NCI-H1436 treated with DMSO at 0.1 percent for 48 hours (cell line): ENCODE measurements around the gene TMEM235.

Experiments used
- DNase-seq: peaks from one replicate; lab custom pipeline; 2025; lab: John Stamatoyannopoulos, UW

Gene TMEM235

DNA sequence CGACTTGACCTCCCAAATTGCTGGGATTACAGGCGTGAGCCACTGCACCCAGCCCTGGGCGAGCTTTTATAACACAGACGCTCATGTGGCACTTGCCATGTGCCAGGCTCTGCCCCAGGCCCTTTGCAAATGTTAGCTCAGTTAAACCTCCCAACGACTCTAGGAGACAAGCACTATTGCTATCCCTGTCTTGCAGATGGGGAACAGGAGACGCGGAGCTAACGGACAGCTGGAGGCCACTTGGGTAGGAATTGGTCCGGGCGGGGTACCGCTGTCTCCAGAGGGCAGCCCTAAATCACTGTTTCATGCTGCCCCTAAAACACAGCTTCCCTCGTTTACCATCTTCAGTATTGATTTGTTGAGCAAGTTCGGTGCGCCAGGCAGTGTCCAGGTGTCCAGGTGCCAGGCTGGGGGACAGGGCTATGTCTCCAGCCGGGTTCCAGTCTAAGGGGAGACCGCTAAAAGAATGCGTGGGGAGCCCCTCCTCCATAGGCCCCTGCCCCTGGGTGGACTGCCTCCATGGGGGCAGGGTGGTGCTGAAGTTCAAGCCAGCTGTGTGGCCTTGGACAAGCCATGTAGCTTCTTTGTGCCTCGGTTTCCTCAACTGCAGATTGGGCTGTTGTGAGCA is 23.7 kb downstream of the TMEM235 start:
- no peak for DNase-seq

GRCh38 chr17:78255953-78256706 is 24.7 kb downstream of the TMEM235 start:
- DNase-seq: no peak

- no peak for DNase-seq
Observed at GRCh38 chr17:78256707-78257591, 25.5 kb downstream of the TMEM235 start.

GRCh38 chr17:78257810-78258322 is 26.4 kb downstream of the TMEM235 start:
- no peak for DNase-seq

GRCh38 chr17:78258323-78259191 is 27.1 kb downstream of the TMEM235 start:
- DNase-seq: no peak

DNA sequence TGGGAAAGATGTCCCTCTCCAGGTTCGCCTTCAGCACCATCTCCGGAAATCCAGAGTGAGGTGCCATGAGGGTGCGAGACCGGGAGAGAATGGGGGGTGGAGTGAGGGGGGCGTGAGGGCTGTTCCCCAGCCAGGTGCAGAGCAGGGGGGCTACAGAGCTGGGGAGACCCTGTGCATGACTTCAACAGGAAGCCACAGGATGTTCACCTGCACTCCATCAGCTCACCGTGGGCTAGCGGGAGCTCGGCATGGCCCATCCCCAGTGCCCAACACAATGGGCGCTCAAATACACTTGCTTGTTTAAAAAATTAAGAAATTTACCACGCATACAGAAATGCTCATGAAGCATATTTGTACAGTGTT is 27.7 kb downstream of the TMEM235 start:
- DNase-seq: no peak

GRCh38 chr17:78263063-78263735 is 31.8 kb downstream of the TMEM235 start:
- no peak for DNase-seq

DNA sequence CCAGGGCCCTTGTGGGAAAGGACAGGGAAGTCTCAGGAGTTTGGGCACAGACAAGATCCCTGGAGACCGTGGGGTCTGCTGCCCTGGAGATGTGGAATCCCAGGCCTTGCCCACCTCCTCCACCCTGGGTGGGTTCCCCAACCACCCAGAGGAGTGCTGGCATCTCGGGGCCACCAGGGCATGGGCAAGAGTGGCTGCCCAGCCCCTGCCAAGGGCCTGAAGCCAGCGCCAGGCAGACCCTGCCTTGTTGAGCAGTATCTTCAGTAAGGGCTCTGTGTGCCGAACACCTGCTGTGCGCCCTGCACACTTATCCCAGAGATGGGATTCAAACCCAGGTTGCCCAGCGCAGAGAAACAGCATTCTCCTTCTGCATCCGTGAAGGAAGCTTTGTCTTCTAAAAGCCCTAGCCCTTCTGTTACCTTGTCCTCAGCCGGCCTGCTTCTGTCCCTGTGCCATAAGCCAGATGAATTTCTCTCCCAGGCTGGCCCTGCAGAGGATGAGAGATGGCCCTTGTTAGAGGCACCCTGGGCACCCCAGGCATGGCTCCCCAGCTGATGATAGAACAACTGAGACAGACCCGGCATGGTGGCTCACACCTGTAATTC is 32.4 kb downstream of the TMEM235 start:
- no peak for DNase-seq

GRCh38 chr17:78264590-78264989 is 33.2 kb downstream of the TMEM235 start:
- no peak for DNase-seq

- no peak for DNase-seq
Observed at GRCh38 chr17:78265121-78265520, 33.7 kb downstream of the TMEM235 start.

DNA sequence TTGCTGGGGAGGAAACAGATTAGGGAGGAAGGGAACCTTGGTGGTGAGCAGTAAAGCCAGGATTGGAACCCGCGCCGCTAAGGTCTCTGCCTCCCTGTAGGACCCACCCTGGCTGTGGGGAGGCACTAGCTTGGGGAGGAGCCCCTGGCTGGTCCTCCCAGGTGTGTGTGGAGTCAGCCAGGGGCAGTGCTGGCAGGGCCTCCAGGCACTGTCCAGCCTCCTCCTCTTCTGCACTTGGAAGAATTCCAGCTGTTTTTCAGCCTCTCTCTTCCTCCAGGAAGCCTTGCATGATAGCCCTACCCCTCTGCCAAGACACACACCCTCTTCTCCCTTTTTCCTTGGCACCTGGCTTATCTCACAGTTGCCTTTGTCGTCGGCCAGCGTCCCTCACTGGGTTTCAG is 34.8 kb downstream of the TMEM235 start:
- no peak for DNase-seq

- no peak for DNase-seq
Observed at GRCh38 chr17:78266771-78267170, 35.3 kb downstream of the TMEM235 start.

DNA sequence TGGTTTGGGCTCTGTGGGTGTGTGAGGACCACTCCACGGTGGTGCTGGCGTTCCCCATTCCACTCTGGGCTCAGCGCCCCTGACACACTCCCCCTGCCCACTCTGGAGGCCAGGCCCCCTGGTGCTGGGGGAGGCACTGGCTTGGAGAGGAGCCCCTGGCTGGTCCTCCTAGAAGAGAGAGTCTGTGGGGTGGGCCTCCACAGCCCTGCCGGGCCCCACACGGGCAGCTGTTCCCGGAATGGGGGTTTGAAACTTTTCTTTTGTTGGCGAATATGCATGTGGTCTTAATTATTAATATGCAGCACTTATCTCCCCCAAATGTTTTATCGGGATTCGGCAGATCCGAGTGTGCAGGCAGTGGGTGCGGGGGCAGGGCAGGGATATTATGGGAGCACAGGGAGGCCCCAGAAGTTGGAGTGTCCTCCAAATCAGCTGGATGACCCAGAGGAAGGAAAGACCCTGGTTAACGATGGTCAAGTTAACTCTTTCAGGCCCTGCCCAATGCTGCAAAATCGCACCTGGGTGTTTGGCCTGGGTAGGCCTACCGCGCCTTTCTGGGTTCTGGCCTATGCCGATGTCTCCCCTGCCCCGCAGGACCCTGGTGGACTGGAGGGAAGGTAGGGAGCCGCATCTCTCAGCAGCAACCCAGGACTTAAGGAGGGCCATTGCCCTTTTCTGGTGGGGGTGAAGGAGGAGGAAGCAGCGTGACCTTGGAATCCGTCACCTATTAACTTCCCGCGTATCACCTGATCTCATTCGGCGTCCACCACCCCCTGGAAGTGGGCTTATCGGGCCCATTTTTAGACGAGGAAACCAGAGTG is 36.0 kb downstream of the TMEM235 start:
- no peak for DNase-seq

DNA sequence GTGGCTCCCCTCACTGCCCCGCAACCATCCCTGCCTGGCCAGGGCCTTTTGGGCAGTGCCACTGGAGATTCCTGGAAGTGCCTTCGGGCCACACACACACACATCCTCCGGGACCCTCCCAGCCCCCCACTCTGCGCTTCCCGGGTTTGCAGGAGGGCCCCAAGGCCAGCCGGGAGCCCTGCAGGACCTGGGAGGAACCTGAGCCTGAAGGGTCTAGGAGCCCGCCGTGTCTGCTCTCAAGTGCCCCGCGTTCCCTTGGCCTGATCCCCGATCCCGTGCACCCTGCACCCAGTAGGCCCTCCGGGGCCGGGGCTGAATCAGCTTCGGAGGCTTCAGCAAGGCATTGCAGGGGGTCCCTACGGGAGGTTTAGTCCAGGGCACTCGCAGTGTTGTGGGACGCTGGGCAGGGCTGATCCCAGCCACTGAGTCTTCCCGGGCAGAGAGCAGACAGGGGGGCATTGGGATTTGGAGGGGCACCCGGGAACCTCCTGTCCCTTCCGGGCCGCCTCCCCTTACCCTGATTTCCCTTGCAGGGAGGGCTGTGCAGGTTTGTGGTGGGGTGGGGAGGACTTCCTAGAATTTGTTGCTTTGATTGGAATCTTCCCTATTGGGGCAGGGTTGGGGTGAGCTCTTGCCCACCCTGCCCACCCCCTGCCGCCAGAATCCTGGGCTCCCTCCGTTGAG is 36.9 kb downstream of the TMEM235 start:
- no peak for DNase-seq

DNA sequence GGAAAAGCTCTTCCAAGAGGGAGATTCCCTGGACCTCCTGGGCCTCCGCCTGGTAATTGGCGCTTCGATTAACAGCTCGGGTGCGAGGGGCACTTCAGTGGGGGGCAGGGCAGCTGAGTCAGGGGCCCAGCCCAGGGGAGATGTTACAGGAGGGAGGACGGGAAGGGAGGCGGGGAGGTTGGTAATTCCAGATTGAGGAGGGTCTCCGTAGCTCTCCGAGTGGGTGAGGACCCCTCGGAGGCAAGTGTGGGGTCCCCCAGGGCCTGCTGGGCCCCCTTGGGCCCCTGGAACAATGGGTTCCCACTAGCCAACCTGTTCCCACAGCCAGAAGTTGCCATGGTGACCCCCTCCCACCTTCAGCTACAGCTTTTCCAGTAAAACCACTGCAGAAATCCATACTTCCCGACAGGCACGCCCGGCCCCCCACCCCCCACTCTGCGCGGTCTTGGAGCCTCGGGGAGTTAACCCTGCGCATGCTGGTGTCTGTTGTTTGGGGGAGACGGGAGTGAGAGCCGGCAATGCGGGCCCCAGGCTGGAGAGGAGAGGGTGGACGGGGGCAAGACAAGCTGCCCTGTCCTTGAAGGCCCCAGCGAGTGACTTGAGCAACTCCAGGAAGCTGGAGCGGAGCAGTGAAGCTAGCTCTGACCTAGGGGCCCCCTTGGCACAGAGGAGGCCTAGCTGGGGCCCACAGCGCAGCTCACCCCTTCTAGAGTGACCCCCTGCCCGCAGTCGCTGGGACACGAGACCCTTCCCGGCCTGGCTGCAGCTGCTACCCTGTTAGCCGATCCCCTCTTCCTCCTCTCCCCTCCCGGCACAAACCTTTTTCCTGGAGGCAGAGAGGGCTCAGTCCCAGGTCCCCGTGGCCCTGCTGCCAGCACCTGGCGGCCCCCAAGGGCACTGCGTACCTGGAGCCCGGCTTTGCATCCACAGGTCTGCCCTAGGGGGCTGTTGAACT is 37.8 kb downstream of the TMEM235 start:
- no peak for DNase-seq

- no peak for DNase-seq
Observed at GRCh38 chr17:78269955-78270381, 38.5 kb downstream of the TMEM235 start.

DNA sequence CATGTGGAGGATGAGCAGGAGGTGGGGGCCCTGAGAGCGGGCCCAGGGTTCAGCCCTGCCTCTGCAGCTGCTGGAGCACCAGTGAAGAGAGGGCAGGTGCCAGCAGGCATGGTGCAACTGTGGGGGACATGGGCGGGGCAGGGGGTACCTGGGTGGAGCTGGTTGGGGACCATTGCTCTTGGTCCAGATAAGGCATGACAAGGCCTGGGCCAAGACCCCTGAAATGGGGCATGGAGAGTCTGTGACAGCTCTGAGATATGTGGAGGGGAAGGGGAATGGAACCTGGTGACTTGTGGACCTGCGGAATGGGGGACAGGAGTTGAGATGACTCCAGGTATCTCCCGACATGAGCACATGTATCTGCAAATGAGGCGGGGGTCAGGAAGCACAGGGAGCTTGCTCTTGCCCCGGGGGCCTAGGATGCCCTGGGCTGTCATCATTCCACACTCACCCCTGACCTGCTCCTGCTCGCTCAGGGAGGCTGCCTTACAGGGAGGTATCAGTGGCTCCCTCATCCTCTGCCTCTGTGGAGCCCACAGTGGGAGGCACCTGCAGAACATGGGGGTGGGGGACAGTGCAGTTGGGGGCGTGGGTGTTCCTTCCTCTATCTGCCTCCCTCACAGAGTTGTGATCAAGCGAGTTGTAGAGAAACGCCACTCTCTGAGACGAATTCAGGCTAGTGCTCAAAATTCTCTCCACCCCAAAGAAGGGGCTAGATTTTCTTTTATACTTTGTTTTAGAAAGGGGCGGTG is 40.2 kb downstream of the TMEM235 start:
- no peak for DNase-seq
